Natural killer cell (primary cell): ENCODE results near the gene HES5. TPM values are rescaled to one million over a fixed set of nuclear protein-coding genes. Genes with fewer than 3 reads are reported as not detected.

Experiments used
- ATAC-seq, 3 donors: fragments of 150-1000 bp in 2 of 3; fragments of 200-7000 bp in 1 of 3; cut with Tn5 transposase; 1 replicate in 1 of 3; 2 replicates in 2 of 3; pipeline ENCODE4 v1.10.0; 2021; ENCODE audit warnings: mild to moderate bottlenecking in 2 of 3, moderate library complexity in 2 of 3
- DNase-seq, 2 donors: peaks; one replicate each; pipeline versions ENCODE4 v3.0.0 to v3.0.0-alpha.2; 2013 to 2021; ENCODE audit warnings: mixed read lengths in 1 of 2
- H3K27ac ChIP-seq: one replicate; pipeline ENCODE4 v1.5.1; 2013; ENCODE audit warnings: mild to moderate bottlenecking, low read length
- H3K27me3 ChIP-seq: one replicate; pipeline ENCODE4 v1.6.1; 2013; ENCODE audit warnings: low read length; ENCODE audit not compliant: control insufficient read depth, insufficient read depth
- H3K36me3 ChIP-seq: one replicate; pipeline ENCODE4 v1.6.1; 2013; ENCODE audit warnings: low read length; ENCODE audit not compliant: control insufficient read depth, insufficient read depth
- H3K4me1 ChIP-seq: one replicate; pipeline ENCODE4 v1.6.1; 2013; ENCODE audit warnings: low read length; ENCODE audit not compliant: control insufficient read depth, insufficient read depth
- H3K4me3 ChIP-seq: one replicate; pipeline ENCODE4 v1.5.1; 2013; ENCODE audit warnings: low read length
- H3K9me3 ChIP-seq: one replicate; pipeline ENCODE4 v1.6.1; 2013; ENCODE audit warnings: low read length; ENCODE audit not compliant: control insufficient read depth, insufficient read depth
- H3K27ac Mint-ChIP-seq, 2 donors: one replicate each; pipeline ENCODE4 v1.8.0; 2022; ENCODE audit warnings: mild to moderate bottlenecking in 2 of 2, mixed read lengths in 2 of 2, moderate library complexity in 1 of 2
- H3K27me3 Mint-ChIP-seq, 2 donors: one replicate each; pipeline ENCODE4 v1.8.0; 2022; ENCODE audit warnings: low read depth in 2 of 2, mixed read lengths in 2 of 2
- H3K36me3 Mint-ChIP-seq: one replicate; pipeline ENCODE4 v1.8.0; 2022; ENCODE audit warnings: mixed read lengths
- H3K4me1 Mint-ChIP-seq, 2 donors: one replicate each; pipeline ENCODE4 v1.8.0; 2022; ENCODE audit warnings: mixed read lengths in 2 of 2
- H3K4me3 Mint-ChIP-seq: one replicate; pipeline ENCODE4 v1.8.0; 2022; ENCODE audit warnings: mild to moderate bottlenecking, moderate library complexity, mixed read lengths
- H3K9me3 Mint-ChIP-seq, 2 donors: one replicate each; pipeline ENCODE4 v1.8.0; 2022; ENCODE audit warnings: mixed read lengths in 2 of 2
- CTCF ChIP-seq: fragments of 200-600 bp; IDR thresholded peaks from one replicate; pipeline ENCODE4 v1.8.0; 2022; ENCODE audit warnings: antibody characterized with exemption
- WGBS: methylation state at CpG from one replicate; pipeline ENCODE4 v1.1.7; 2013; ENCODE audit warnings: missing lambda C conversion rate; ENCODE audit not compliant: insufficient coverage; 5-methylcytosine and 5-hydroxymethylcytosine counted together
- intact Hi-C: fragments of 100-400 bp; cut with micrococcal nuclease; formaldehyde crosslinking; loops from one replicate; pipeline ENCODE4 v1.14.2; 2022
- total RNA-seq, 4 donors: library from RNA; stranded (reverse); fragments of 120-200 nt in 1 of 4; gene quantifications; one replicate each; pipeline versions ENCODE4 v1.2.3 to v1.2.4, GENCODE V29; 2013 to 2022

Gene HES5
- total RNA-seq, 3 donors from 2014 or later (not counting 1 experiment from before 2014, with no cell fraction given) = not detected

GRCh38 chr1:2564815-2565374 lies 34.8 kb upstream of the HES5 start:
- no peak overlapping the region for H3K4me3 ChIP-seq
- intact Hi-C loops = no loop called here
- H3K27ac Mint-ChIP-seq = peak overlapping the region in 1 of 2 donors; percentile 52
- no peaks in the 10 kb centered on the region for H3K27me3 ChIP-seq
- H3K4me3 Mint-ChIP-seq = no peak overlapping the region
- WGBS = 71% methylated on average over 14 of the region's 14 CpGs
- no peak overlapping the region for H3K27ac ChIP-seq
- no peaks in the 10 kb centered on the region for H3K36me3 Mint-ChIP-seq
- peaks cover 35% of the 10 kb centered on the region for H3K36me3 ChIP-seq
- H3K27me3 Mint-ChIP-seq = no peaks in the 10 kb centered on the region
- H3K9me3 ChIP-seq = no peaks in the 10 kb centered on the region
- no peak for DNase-seq
- peaks cover 3% of the 10 kb centered on the region for H3K4me1 ChIP-seq
- TF ChIP-seq CTCF = no peak
- peaks cover 0 to 17% of the 10 kb centered on the region in 2 donors for H3K4me1 Mint-ChIP-seq
- H3K9me3 Mint-ChIP-seq = no peaks in the 10 kb centered on the region
- no peak for ATAC-seq

GRCh38 chr1:2564006-2564814 lies 34.1 kb upstream of the HES5 start:
- DNase-seq (no peak), ATAC-seq (no peak)
- no peaks in the 10 kb centered on the region for H3K9me3 ChIP-seq
- no peak overlapping the region for H3K4me3 Mint-ChIP-seq
- H3K27me3 Mint-ChIP-seq = no peaks in the 10 kb centered on the region
- H3K36me3 Mint-ChIP-seq = no peaks in the 10 kb centered on the region
- no peaks in the 10 kb centered on the region for H3K27me3 ChIP-seq
- 84% methylated on average over 20 of the region's 20 CpGs for WGBS
- H3K4me1 ChIP-seq = peaks cover 5% of the 10 kb centered on the region
- H3K9me3 Mint-ChIP-seq = no peaks in the 10 kb centered on the region
- TF ChIP-seq CTCF = no peak
- no peak overlapping the region for H3K4me3 ChIP-seq
- H3K27ac Mint-ChIP-seq = peak overlapping the region; percentile 29 to 45
- H3K4me1 Mint-ChIP-seq = peaks cover 0 to 17% of the 10 kb centered on the region in 2 donors
- H3K36me3 ChIP-seq = peaks cover 42% of the 10 kb centered on the region
- H3K27ac ChIP-seq = no peak overlapping the region
- intact Hi-C loops = no loop called here

GRCh38 chr1:2563205-2563604 lies 33.1 kb upstream of the HES5 start:
- H3K9me3 ChIP-seq = no peaks in the 10 kb centered on the region
- peaks cover 50% of the 10 kb centered on the region for H3K36me3 ChIP-seq
- Mint-ChIP-seq H3K27ac (peak overlapping the region in 1 of 2 donors; percentile 45), H3K4me3 (no peak overlapping the region), H3K36me3 (no peaks in the 10 kb centered on the region), H3K27me3 (no peaks in the 10 kb centered on the region), H3K9me3 (no peaks in the 10 kb centered on the region), H3K4me1 (peaks cover 5 to 23% of the 10 kb centered on the region in 2 donors)
- intact Hi-C loops = no loop called here
- H3K4me1 ChIP-seq = peaks cover 11% of the 10 kb centered on the region
- DNase-seq = no peak
- no peaks in the 10 kb centered on the region for H3K27me3 ChIP-seq
- no peak overlapping the region for H3K27ac ChIP-seq
- H3K4me3 ChIP-seq = no peak overlapping the region
- ATAC-seq = no peak
- TF ChIP-seq CTCF = no peak
- WGBS = 94% methylated on average over 18 of the region's 18 CpGs
